Gastroesophageal sphincter (tissue), 4 donors: ENCODE measurements around the gene RNF39. TPM values are rescaled to one million over a fixed set of nuclear protein-coding genes. Genes with fewer than 3 reads are reported as not detected.
"Not testable (repeated sequence)": the region's sequence is repeated elsewhere in the genome, so short reads cannot be mapped to it uniquely, and the experiment has no call there.

Source experiments
- ATAC-seq: fragments of 150-250 bp; one replicate; pipeline ENCODE4 v1.9.1; 2016; ENCODE audit warnings: mild to moderate bottlenecking, moderate library complexity
- H3K27ac ChIP-seq, 4 donors: fragments of 200-600 bp; sonication (generic) in 3 of 4; 1 replicate in 3 of 4; 2 replicates in 1 of 4; pipeline ENCODE4 v1.5.1; 2016 to 2019
- H3K27me3 ChIP-seq: fragments of 200-600 bp; sonication (generic); one replicate; pipeline ENCODE4 v1.5.1; 2019
- H3K36me3 ChIP-seq, 2 donors: fragments of 200-600 bp; sonication (generic); one replicate each; pipeline ENCODE4 v1.5.1; 2019; ENCODE audit warnings: control low read depth in 1 of 2
- H3K4me1 ChIP-seq, 3 donors: fragments of 200-600 bp; sonication (generic); 1 replicate in 2 of 3; 2 replicates in 1 of 3; pipeline ENCODE4 v1.5.1; 2016 to 2019; ENCODE audit warnings: control low read depth in 2 of 3
- H3K4me3 ChIP-seq, 2 donors: fragments of 200-600 bp; sonication (generic); one replicate each; pipeline ENCODE4 v1.5.1; 2019; ENCODE audit warnings: mild to moderate bottlenecking in 1 of 2, moderate library complexity in 1 of 2
- H3K9me3 ChIP-seq, 3 donors: fragments of 200-600 bp; sonication (generic); one replicate each; pipeline ENCODE4 v1.5.1; 2017 to 2019; ENCODE audit warnings: control low read depth in 2 of 3
- CTCF ChIP-seq, 4 experiments: fragments of 200-600 bp in 2 of 4; fragments of 450-650 bp in 2 of 4; sonication (generic) in 1 of 4; IDR thresholded peaks; one replicate each; pipeline ENCODE4 v1.5.1; 2017 to 2019; ENCODE audit warnings: antibody characterized with exemption in 4 of 4, mild to moderate bottlenecking in 2 of 4, moderate library complexity in 2 of 4
- EP300 ChIP-seq: sonication (generic); formaldehyde crosslinking; IDR thresholded peaks from one replicate; pipeline ENCODE4 v1.6.1; 2017; ENCODE audit warnings: antibody characterized with exemption, mild to moderate bottlenecking
- POLR2A ChIP-seq, 2 donors: fragments of 450-650 bp; IDR thresholded peaks; one replicate each; pipeline ENCODE4 v1.6.1; 2017; ENCODE audit warnings: antibody characterized with exemption in 2 of 2, mild to moderate bottlenecking in 2 of 2, moderate library complexity in 1 of 2
- POLR2AphosphoS5 ChIP-seq: sonication (generic); formaldehyde crosslinking; IDR thresholded peaks from one replicate; pipeline ENCODE4 v1.6.1; 2017; ENCODE audit warnings: antibody characterized with exemption
- WGBS, 2 donors: methylation state at CpG; one replicate each; pipeline ENCODE4 v1.1.5; 2018; ENCODE audit warnings: low coverage in 1 of 2; 5-methylcytosine and 5-hydroxymethylcytosine counted together
- total RNA-seq, 4 donors: library from RNA; depleted of rRNA; stranded (reverse); fragments of >200 nt; gene quantifications; one replicate each; pipeline ENCODE4 v1.1.0, GENCODE V29; 2016

The RNF39 gene
- total RNA-seq, 4 donors from 2014 or later = 0.49 TPM; not detected in 3

- Histone ChIP-seq H3K27ac (no peak overlapping the region), H3K4me3 (no peak overlapping the region), H3K27me3 (no peaks in the 10 kb centered on the region), H3K36me3 (peaks cover 0 to 13% of the 10 kb centered on the region in 2 donors), H3K9me3 (no peaks in the 10 kb centered on the region), H3K4me1 (no peaks in the 10 kb centered on the region)
- TF ChIP-seq CTCF (IDR thresholded peaks at IDR 0.05) (peak in 1 of 4 experiments; percentile 20), EP300 (no peak)
- WGBS, 2 donors = 45 to 60% methylated on average over 4 of the region's 4 CpGs
- no peak for ATAC-seq
These were observed 38.3 kb downstream of the RNF39 start for GRCh38 chr6:30037182-30037788.

GRCh38 chr6:30035784-30036183, 39.8 kb downstream of the RNF39 start:
- WGBS, 2 donors = 100% methylated on average over 1 of the region's 1 CpG
- ATAC-seq = no peak
- H3K27ac ChIP-seq = no peak overlapping the region
- no peaks in the 10 kb centered on the region for H3K27me3 ChIP-seq
- TF ChIP-seq CTCF (IDR thresholded peaks at IDR 0.05) = no peak
- TF ChIP-seq POLR2A (IDR thresholded peaks at IDR 0.05) = no peak
- no peak for TF ChIP-seq EP300
- TF ChIP-seq POLR2AphosphoS5 = no peak
- peaks cover 0 to 20% of the 10 kb centered on the region in 2 donors for H3K36me3 ChIP-seq
- no peak overlapping the region for H3K4me3 ChIP-seq
- H3K9me3 ChIP-seq = no peaks in the 10 kb centered on the region
- no peaks in the 10 kb centered on the region for H3K4me1 ChIP-seq

GRCh38 chr6:30033440-30033839, 42.1 kb downstream of the RNF39 start:
- H3K4me3 ChIP-seq, H3K27ac ChIP-seq, H3K27me3 ChIP-seq, H3K9me3 ChIP-seq, ATAC-seq, H3K4me1 ChIP-seq: not testable (repeated sequence)
- H3K36me3 ChIP-seq = peaks cover 0 to 20% of the 10 kb centered on the region in 2 donors
- 93 to 94% methylated on average over 4 to 5 of the region's 5 CpGs for WGBS, 2 donors

GRCh38 chr6:30031381-30031780, 44.2 kb downstream of the RNF39 start:
- TF ChIP-seq POLR2AphosphoS5 (no peak), CTCF (IDR thresholded peaks at IDR 0.05) (no peak), EP300 (no peak), POLR2A (IDR thresholded peaks at IDR 0.05) (no peak)
- ATAC-seq = no peak
- H3K4me3 ChIP-seq = no peak overlapping the region
- H3K9me3 ChIP-seq = no peaks in the 10 kb centered on the region
- peaks cover 0 to 20% of the 10 kb centered on the region in 2 donors for H3K36me3 ChIP-seq
- no peak overlapping the region for H3K27ac ChIP-seq
- H3K4me1 ChIP-seq = no peaks in the 10 kb centered on the region
- no peaks in the 10 kb centered on the region for H3K27me3 ChIP-seq

GRCh38 chr6:30029588-30029987, 46.0 kb downstream of the RNF39 start:
- WGBS, 2 donors = 88 to 100% methylated on average over 1 of the region's 1 CpG
- no peak for ATAC-seq
- Histone ChIP-seq H3K9me3 (no peaks in the 10 kb centered on the region), H3K4me1 (no peaks in the 10 kb centered on the region), H3K27me3 (no peaks in the 10 kb centered on the region), H3K4me3 (no peak overlapping the region), H3K36me3 (peaks cover 0 to 15% of the 10 kb centered on the region in 2 donors), H3K27ac (no peak overlapping the region)
- no peak for TF ChIP-seq CTCF (IDR thresholded peaks at IDR 0.05)
- no peak for TF ChIP-seq POLR2A (IDR thresholded peaks at IDR 0.05)
- TF ChIP-seq EP300 = no peak
- TF ChIP-seq POLR2AphosphoS5 = no peak
